Tibial nerve (tissue), 4 donors: ENCODE data around the gene LRP1. TPM values are rescaled to one million over a fixed set of nuclear protein-coding genes. Genes with fewer than 3 reads are reported as not detected.

Source experiments
- DNase-seq, 2 donors: peaks; one replicate each; pipeline ENCODE4 v3.0.0-alpha.2; 2019; ENCODE audit warnings: low spot score in 2 of 2
- H3K27ac ChIP-seq, 4 donors: fragments of 200-600 bp; sonication (generic) in 3 of 4; one replicate each; pipeline ENCODE4 v1.5.1; 2017 to 2019; ENCODE audit warnings: mild to moderate bottlenecking in 1 of 4
- H3K27me3 ChIP-seq, 2 donors: fragments of 200-600 bp; sonication (generic) in 1 of 2; one replicate each; pipeline versions ENCODE4 v1.5.1 to v1.6.0; 2017 to 2019
- H3K36me3 ChIP-seq, 3 donors: fragments of 200-600 bp; sonication (generic); one replicate each; pipeline ENCODE4 v1.5.1; 2018 to 2019
- H3K4me1 ChIP-seq, 4 donors: fragments of 200-600 bp; sonication (generic) in 3 of 4; one replicate each; pipeline ENCODE4 v1.5.1; 2017 to 2019
- H3K4me3 ChIP-seq, 4 donors: fragments of 200-600 bp; sonication (generic) in 3 of 4; one replicate each; pipeline ENCODE4 v1.5.1; 2017 to 2019; ENCODE audit warnings: mild to moderate bottlenecking in 1 of 4, moderate library complexity in 1 of 4
- H3K9me3 ChIP-seq, 4 donors: fragments of 200-600 bp; sonication (generic) in 3 of 4; one replicate each; pipeline ENCODE4 v1.5.1; 2017 to 2019
- CTCF ChIP-seq, 5 experiments: fragments of 200-600 bp in 3 of 5; fragments of 450-650 bp in 2 of 5; sonication (generic) in 3 of 5; IDR thresholded peaks; one replicate each; pipeline ENCODE4 v1.5.1; 2016 to 2019; ENCODE audit warnings: antibody characterized with exemption in 5 of 5, mild to moderate bottlenecking in 3 of 5, moderate library complexity in 2 of 5
- EP300 ChIP-seq, 2 donors: sonication (generic); formaldehyde crosslinking; IDR thresholded peaks; one replicate each; pipeline ENCODE4 v1.6.1; 2017; ENCODE audit warnings: antibody characterized with exemption in 2 of 2, mild to moderate bottlenecking in 1 of 2
- POLR2A ChIP-seq, 2 donors: fragments of 450-650 bp; IDR thresholded peaks; one replicate each; pipeline ENCODE4 v1.6.1; 2017; ENCODE audit warnings: antibody characterized with exemption in 2 of 2, mild to moderate bottlenecking in 2 of 2, moderate library complexity in 2 of 2
- WGBS, 2 donors: methylation state at CpG; one replicate each; pipeline ENCODE4 v1.1.5; 2018; 5-methylcytosine and 5-hydroxymethylcytosine counted together
- total RNA-seq, 4 donors: library from RNA; depleted of rRNA; stranded (reverse); fragments of >200 nt; gene quantifications; one replicate each; pipeline ENCODE4 v1.1.0, GENCODE V29; 2016

LRP1 gene
- total RNA-seq, 4 donors from 2014 or later = 410 to 653 (median 527) TPM

DNA sequence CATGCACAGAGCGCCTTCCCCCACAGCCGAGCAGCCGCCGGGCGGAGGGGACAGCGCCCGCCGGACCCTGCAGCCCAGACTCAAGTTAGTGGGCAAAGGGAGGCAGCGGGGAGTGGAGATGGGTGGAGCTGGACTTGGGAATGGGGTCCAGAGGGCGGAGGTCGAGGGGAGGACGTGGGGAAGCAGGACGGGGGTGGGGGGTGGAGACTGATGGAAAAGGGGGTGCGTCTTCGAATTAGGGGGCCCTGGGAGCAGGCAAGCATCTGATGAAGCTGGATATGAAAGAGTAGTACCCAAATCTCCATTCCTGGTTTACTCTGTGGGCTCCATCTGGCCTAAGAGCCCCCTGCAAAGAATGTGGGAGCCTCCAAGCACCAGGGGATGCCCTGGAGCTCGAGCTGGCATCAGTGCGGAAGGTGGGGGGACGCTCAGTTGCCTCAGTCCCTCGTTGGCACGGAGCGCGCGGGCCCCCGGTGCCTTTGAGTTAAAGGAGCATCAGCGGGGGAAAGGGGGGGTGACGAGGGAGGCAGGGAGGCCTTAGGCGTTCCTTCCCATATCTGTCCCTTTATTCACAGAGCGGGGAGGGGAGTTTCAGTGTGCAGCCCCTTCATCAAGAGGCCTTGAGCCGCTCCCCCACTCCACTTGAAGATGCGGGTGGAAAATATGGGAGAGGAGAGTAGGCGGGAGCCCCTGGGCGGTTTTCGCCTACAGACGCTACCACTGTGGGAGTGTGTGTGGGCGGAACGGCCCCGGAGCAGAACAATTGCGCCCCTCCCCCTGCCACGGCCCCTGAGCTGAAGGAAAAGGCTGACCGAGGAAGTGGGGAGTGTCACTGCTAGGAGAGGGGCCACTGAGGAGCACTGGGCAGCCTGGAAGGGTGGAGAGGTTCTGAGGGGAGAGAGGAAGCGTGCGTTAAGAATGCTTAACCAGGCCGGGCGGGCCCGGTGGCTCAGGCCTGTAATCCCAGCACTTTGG is 38.7 kb upstream of the LRP1 start:
- TF ChIP-seq POLR2A (IDR thresholded peaks at IDR 0.05) (peak in 1 of 2 donors; percentile 53), CTCF (IDR thresholded peaks at IDR 0.05) (no peak), EP300 (IDR thresholded peaks at IDR 0.05) (peak; percentile 15 to 57)
- no peaks in the 10 kb centered on the region for H3K27me3 ChIP-seq
- no peaks in the 10 kb centered on the region for H3K9me3 ChIP-seq
- H3K4me3 ChIP-seq = peak overlapping the region; percentile 75 to 95 (median 87)
- peaks cover 3 to 57% (median 46%) of the 10 kb centered on the region in 4 donors for H3K4me1 ChIP-seq
- peaks cover 0 to 33% (median 0%) of the 10 kb centered on the region in 3 donors for H3K36me3 ChIP-seq
- WGBS, 2 donors = 1% methylated on average over 44 to 45 of the region's 45 CpGs
- DNase-seq = peak; percentile 62 to 71
- H3K27ac ChIP-seq = peak overlapping the region; percentile 98 to 100 (median 99)

DNA sequence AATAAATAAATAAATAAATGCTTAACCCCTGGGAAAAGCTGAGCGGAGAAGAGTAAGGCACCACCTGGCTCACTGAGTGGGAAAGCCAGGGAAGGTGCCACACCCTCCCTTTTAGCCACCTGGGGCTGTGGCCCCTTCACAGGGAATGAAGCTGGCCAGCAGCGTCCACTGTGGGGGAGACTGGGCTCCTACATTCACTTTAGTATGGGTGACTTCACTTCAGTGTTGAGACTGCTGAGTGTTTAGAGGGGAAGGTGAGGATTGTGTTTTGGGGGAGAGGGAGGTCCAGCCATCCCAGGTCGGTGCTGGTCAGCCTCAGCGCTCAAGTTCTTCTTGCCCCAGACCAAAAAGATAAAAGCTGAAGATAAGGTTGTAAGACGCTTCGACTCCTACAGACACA is 37.8 kb upstream of the LRP1 start:
- DNase-seq = no peak

DNA sequence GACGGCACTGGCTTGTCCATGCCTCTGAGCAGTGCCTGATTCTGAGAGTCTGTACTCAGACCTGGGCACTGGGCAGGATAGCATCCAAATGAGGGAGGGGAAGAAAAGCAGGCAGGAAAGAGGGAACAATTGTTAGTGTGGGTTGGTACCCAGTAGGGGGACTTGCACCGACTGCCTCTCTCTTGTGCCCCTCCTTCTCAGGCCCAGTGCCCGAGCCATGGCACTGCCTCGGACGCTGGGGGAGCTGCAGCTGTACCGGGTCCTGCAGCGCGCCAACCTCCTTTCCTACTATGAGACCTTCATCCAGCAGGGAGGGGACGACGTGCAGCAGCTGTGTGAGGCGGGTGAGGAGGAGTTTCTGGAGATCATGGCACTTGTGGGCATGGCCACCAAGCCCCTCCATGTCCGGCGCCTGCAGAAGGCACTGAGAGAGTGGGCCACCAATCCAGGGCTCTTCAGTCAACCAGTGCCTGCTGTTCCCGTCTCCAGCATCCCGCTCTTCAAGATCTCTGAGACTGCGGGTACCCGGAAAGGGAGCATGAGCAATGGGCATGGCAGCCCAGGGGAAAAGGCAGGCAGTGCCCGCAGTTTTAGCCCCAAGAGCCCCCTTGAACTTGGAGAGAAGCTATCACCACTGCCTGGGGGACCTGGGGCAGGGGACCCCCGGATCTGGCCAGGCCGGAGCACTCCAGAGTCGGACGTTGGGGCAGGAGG is 37.2 kb upstream of the LRP1 start:
- peak overlapping the region in 3 of 4 donors; percentile 82 to 95 (median 92) for H3K4me3 ChIP-seq
- no peaks in the 10 kb centered on the region for H3K9me3 ChIP-seq
- TF ChIP-seq CTCF (IDR thresholded peaks at IDR 0.05) = peak in 3 of 5 experiments; percentile 21 to 40 (median 24)
- TF ChIP-seq POLR2A (IDR thresholded peaks at IDR 0.05) = peak in 1 of 2 donors; percentile 23
- TF ChIP-seq EP300 (IDR thresholded peaks at IDR 0.05) = peak in 1 of 2 donors; percentile 61
- no peak for DNase-seq
- 38 to 39% methylated on average over 22 of the region's 22 CpGs for WGBS, 2 donors
- H3K27me3 ChIP-seq = no peaks in the 10 kb centered on the region
- peak overlapping the region; percentile 98 to 100 (median 99) for H3K27ac ChIP-seq
- H3K36me3 ChIP-seq = peaks cover 0 to 48% (median 8%) of the 10 kb centered on the region in 3 donors
- H3K4me1 ChIP-seq = peaks cover 3 to 65% (median 48%) of the 10 kb centered on the region in 4 donors

More for the DNA sequence above, 37.8 kb upstream of the LRP1 start:
- H3K4me1 ChIP-seq = peaks cover 3 to 65% (median 50%) of the 10 kb centered on the region in 4 donors
- peak overlapping the region; percentile 98 to 100 (median 99) for H3K27ac ChIP-seq
- H3K9me3 ChIP-seq = no peaks in the 10 kb centered on the region
- peaks cover 0 to 42% (median 2%) of the 10 kb centered on the region in 3 donors for H3K36me3 ChIP-seq
- H3K4me3 ChIP-seq = peak overlapping the region; percentile 75 to 95 (median 87)
- TF ChIP-seq POLR2A (IDR thresholded peaks at IDR 0.05) (no peak), EP300 (IDR thresholded peaks at IDR 0.05) (no peak), CTCF (IDR thresholded peaks at IDR 0.05) (no peak)
- H3K27me3 ChIP-seq = no peaks in the 10 kb centered on the region
- 33 to 36% methylated on average over 6 of the region's 6 CpGs for WGBS, 2 donors

DNA sequence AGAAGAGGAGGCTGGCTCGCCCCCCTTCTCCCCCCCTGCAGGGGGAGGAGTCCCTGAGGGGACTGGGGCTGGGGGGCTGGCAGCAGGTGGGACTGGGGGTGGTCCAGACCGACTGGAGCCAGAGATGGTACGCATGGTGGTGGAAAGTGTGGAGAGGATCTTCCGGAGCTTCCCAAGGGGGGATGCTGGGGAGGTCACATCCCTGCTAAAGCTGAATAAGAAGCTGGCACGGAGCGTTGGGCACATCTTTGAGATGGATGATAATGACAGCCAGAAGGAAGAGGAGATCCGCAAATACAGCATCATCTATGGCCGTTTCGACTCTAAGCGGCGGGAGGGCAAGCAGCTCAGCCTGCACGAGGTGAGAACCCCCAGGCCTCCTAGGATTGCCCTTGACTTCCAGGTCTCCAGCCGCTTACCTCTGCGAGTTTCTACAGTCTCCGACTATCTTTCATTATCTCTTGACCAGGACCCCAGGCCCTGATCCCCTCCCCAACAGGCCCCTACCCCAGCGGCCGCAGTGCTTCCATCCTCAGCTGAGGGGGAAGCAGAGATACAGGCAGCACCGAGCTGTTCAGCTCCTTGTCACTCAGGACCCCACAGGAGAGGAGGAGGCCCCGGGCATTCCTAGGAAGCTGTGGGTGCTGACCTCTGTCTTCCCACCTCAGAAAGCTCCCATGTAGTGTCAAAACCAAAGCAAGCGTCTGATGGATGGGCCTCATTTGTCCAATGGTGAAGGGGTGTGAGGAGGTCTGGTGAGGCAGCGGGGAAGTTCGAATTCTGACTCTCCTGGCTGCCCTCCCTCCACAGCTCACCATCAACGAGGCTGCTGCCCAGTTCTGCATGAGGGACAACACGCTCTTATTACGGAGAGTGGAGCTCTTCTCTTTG is 36.4 kb upstream of the LRP1 start:
- peak overlapping the region in 1 of 4 donors; percentile 82 for H3K4me3 ChIP-seq
- H3K27me3 ChIP-seq = no peaks in the 10 kb centered on the region
- peak overlapping the region; percentile 81 to 100 (median 99) for H3K27ac ChIP-seq
- 68 to 69% methylated on average over 24 to 25 of the region's 25 CpGs for WGBS, 2 donors
- TF ChIP-seq CTCF (IDR thresholded peaks at IDR 0.05) = no peak
- no peak for TF ChIP-seq POLR2A (IDR thresholded peaks at IDR 0.05)
- TF ChIP-seq EP300 (IDR thresholded peaks at IDR 0.05) = no peak
- H3K36me3 ChIP-seq = peaks cover 0 to 56% (median 8%) of the 10 kb centered on the region in 3 donors
- no peak for DNase-seq
- H3K4me1 ChIP-seq = peaks cover 3 to 66% (median 47%) of the 10 kb centered on the region in 4 donors
- no peaks in the 10 kb centered on the region for H3K9me3 ChIP-seq
